ENCODE measurements around the gene ABCB9. TPM values are rescaled to one million over a fixed set of nuclear protein-coding genes. Genes with fewer than 3 reads are reported as not detected.
A peak's percentile ranks its signal among the peaks of the same experiment; 100 is the strongest.

Gene ABCB9
- total RNA-seq, 1 donor from 2014 or later = 11.6 TPM

- Histone ChIP-seq H3K4me2 (ENCODE audit: low read length) (peak overlapping the region; percentile 24), H3K9ac (ENCODE audit: low read length) (no peak overlapping the region), H3K27me3 (ENCODE audit: insufficient read depth, low read length) (no peaks in the 10 kb centered on the region), H3K79me2 (ENCODE audit: insufficient read depth, low read length) (no peaks in the 10 kb centered on the region), H2AFZ (ENCODE audit: low read depth, low read length) (no peak overlapping the region), H3K27ac (ENCODE audit: low read depth, low read length) (no peak overlapping the region), H3K4me1 (ENCODE audit: insufficient read depth, low read length) (peaks cover 19% of the 10 kb centered on the region), H3K9me3 (ENCODE audit: insufficient read depth, low read depth, low read length) (no peaks in the 10 kb centered on the region), H3K4me3 (ENCODE audit: insufficient read depth, low read depth, low read length) (no peak overlapping the region), H4K20me1 (ENCODE audit: insufficient read depth, low read length) (peaks cover 21% of the 10 kb centered on the region), H3K36me3 (ENCODE audit: insufficient read depth, low read length) (no peaks in the 10 kb centered on the region)
- no peak for TF ChIP-seq CTCF (IDR thresholded peaks at IDR 0.05; ENCODE audit: insufficient read depth, low read depth, low read length)
- no peak for TF ChIP-seq EZH2 (IDR thresholded peaks at IDR 0.05; ENCODE audit: insufficient read depth, low read length)
- FAIRE-seq = no peak
- DNase-seq (ENCODE audit: low read depth) = peak; percentile 47
- H3K4me3 Mint-ChIP-seq (ENCODE audit: unreplicated experiment) = no peak overlapping the region
- H3K36me3 Mint-ChIP-seq (ENCODE audit: low read depth, unreplicated experiment) = no peaks in the 10 kb centered on the region
- no peaks in the 10 kb centered on the region for H3K27me3 Mint-ChIP-seq (ENCODE audit: low read depth, unreplicated experiment)
- H3K9me3 Mint-ChIP-seq (ENCODE audit: unreplicated experiment) = no peaks in the 10 kb centered on the region
- peak overlapping the region; percentile 62 for H3K27ac Mint-ChIP-seq (ENCODE audit: unreplicated experiment)
- peaks cover 22% of the 10 kb centered on the region for H3K4me1 Mint-ChIP-seq (ENCODE audit: low read depth, unreplicated experiment)
These were observed 14.9 kb downstream of the ABCB9 start for GRCh38 chr12:122951406-122951805.

- H3K79me2 ChIP-seq (ENCODE audit: insufficient read depth, low read length) = no peaks in the 10 kb centered on the region
- H2AFZ ChIP-seq (ENCODE audit: low read depth, low read length) = no peak overlapping the region
- H3K9ac ChIP-seq (ENCODE audit: low read length) = no peak overlapping the region
- DNase-seq (ENCODE audit: low read depth) (no peak), FAIRE-seq (no peak)
- Mint-ChIP-seq H3K27me3 (ENCODE audit: low read depth, unreplicated experiment) (no peaks in the 10 kb centered on the region), H3K36me3 (ENCODE audit: low read depth, unreplicated experiment) (peaks cover 2% of the 10 kb centered on the region), H3K4me3 (ENCODE audit: unreplicated experiment) (no peak overlapping the region), H3K27ac (ENCODE audit: unreplicated experiment) (no peak overlapping the region), H3K9me3 (ENCODE audit: unreplicated experiment) (no peaks in the 10 kb centered on the region), H3K4me1 (ENCODE audit: low read depth, unreplicated experiment) (peaks cover 26% of the 10 kb centered on the region)
- no peaks in the 10 kb centered on the region for H3K36me3 ChIP-seq (ENCODE audit: insufficient read depth, low read length)
- H3K4me1 ChIP-seq (ENCODE audit: insufficient read depth, low read length) = peaks cover 27% of the 10 kb centered on the region
- no peak overlapping the region for H3K27ac ChIP-seq (ENCODE audit: low read depth, low read length)
- no peaks in the 10 kb centered on the region for H3K27me3 ChIP-seq (ENCODE audit: insufficient read depth, low read length)
- no peak overlapping the region for H3K4me3 ChIP-seq (ENCODE audit: insufficient read depth, low read depth, low read length)
- no peaks in the 10 kb centered on the region for H3K9me3 ChIP-seq (ENCODE audit: insufficient read depth, low read depth, low read length)
- peaks cover 16% of the 10 kb centered on the region for H4K20me1 ChIP-seq (ENCODE audit: insufficient read depth, low read length)
- TF ChIP-seq EZH2 (IDR thresholded peaks at IDR 0.05; ENCODE audit: insufficient read depth, low read length) = no peak
- no peak for TF ChIP-seq CTCF (IDR thresholded peaks at IDR 0.05; ENCODE audit: insufficient read depth, low read depth, low read length)
- no peak overlapping the region for H3K4me2 ChIP-seq (ENCODE audit: low read length)
These were observed 16.2 kb downstream of the ABCB9 start for GRCh38 chr12:122949816-122950675.

- DNase-seq (ENCODE audit: low read depth) (no peak), FAIRE-seq (no peak)
- peaks cover 34% of the 10 kb centered on the region for H3K4me1 ChIP-seq (ENCODE audit: insufficient read depth, low read length)
- H3K4me3 ChIP-seq (ENCODE audit: insufficient read depth, low read depth, low read length) = no peak overlapping the region
- TF ChIP-seq EZH2 (IDR thresholded peaks at IDR 0.05; ENCODE audit: insufficient read depth, low read length) (no peak), CTCF (IDR thresholded peaks at IDR 0.05; ENCODE audit: insufficient read depth, low read depth, low read length) (no peak)
- Mint-ChIP-seq H3K27ac (ENCODE audit: unreplicated experiment) (no peak overlapping the region), H3K4me3 (ENCODE audit: unreplicated experiment) (no peak overlapping the region), H3K9me3 (ENCODE audit: unreplicated experiment) (no peaks in the 10 kb centered on the region), H3K4me1 (ENCODE audit: low read depth, unreplicated experiment) (peaks cover 30% of the 10 kb centered on the region), H3K36me3 (ENCODE audit: low read depth, unreplicated experiment) (peaks cover 2% of the 10 kb centered on the region), H3K27me3 (ENCODE audit: low read depth, unreplicated experiment) (no peaks in the 10 kb centered on the region)
- no peaks in the 10 kb centered on the region for H3K79me2 ChIP-seq (ENCODE audit: insufficient read depth, low read length)
- H3K4me2 ChIP-seq (ENCODE audit: low read length) = no peak overlapping the region
- no peak overlapping the region for H3K9ac ChIP-seq (ENCODE audit: low read length)
- H3K9me3 ChIP-seq (ENCODE audit: insufficient read depth, low read depth, low read length) = no peaks in the 10 kb centered on the region
- H3K27ac ChIP-seq (ENCODE audit: low read depth, low read length) = no peak overlapping the region
- no peaks in the 10 kb centered on the region for H3K36me3 ChIP-seq (ENCODE audit: insufficient read depth, low read length)
- H2AFZ ChIP-seq (ENCODE audit: low read depth, low read length) = no peak overlapping the region
- peaks cover 14% of the 10 kb centered on the region for H4K20me1 ChIP-seq (ENCODE audit: insufficient read depth, low read length)
- no peaks in the 10 kb centered on the region for H3K27me3 ChIP-seq (ENCODE audit: insufficient read depth, low read length)
These were observed 16.9 kb downstream of the ABCB9 start for GRCh38 chr12:122949405-122949804.
